AG04450 (cell line): ENCODE measurements around the gene ADGRF3. TPM values are rescaled to one million over a fixed set of nuclear protein-coding genes. Genes with fewer than 3 reads are reported as not detected.

Experiments used
- CTCF ChIA-PET: fragments of 300-600, 350-600 bp; formaldehyde crosslinking; extraction: SDS; loops from one replicate; lab custom pipeline; 2022; ENCODE audit warnings: antibody characterized with exemption, inconsistent platforms; lab: Charles Lee
- POLR2A ChIA-PET: fragments of 350-600 bp; formaldehyde crosslinking; extraction: SDS; loops from one replicate; lab custom pipeline; 2021; ENCODE audit warnings: antibody characterized with exemption, inconsistent platforms; lab: Yijun Ruan, JAX
- DNase-seq: peaks from one replicate; pipeline ENCODE4 v3.0.0-alpha.2; 2011; ENCODE audit warnings: low read depth, low spot score
- H3K27ac ChIP-seq: one replicate; pipeline ENCODE4 v1.5.1; 2012; ENCODE audit warnings: low read depth, low read length, control low read depth
- H3K27me3 ChIP-seq: one replicate; pipeline ENCODE4 v1.6.0; 2012; ENCODE audit warnings: low read length; ENCODE audit not compliant: control insufficient read depth, insufficient read depth
- H3K4me3 ChIP-seq: 2 replicates; pipeline ENCODE4 v1.5.1; 2011; ENCODE audit warnings: mild to moderate bottlenecking, low read depth, low read length, control low read depth
- H3K9me3 ChIP-seq: 2 replicates; pipeline ENCODE4 v1.5.1; 2012; ENCODE audit warnings: low read length; ENCODE audit not compliant: control insufficient read depth, insufficient read depth
- polyA plus RNA-seq: library from polyadenylated mRNA; depleted of rRNA; stranded (reverse); fragments of >200 nt; gene quantifications from 2 replicates; pipeline ENCODE4 v1.2.3, GENCODE V29; 2011
- TF ChIP-seq, protein P1 (sequence below): IDR thresholded peaks from 2 replicates; pipeline ENCODE4 v1.5.1; 2011; ENCODE audit warnings: low read depth, low read length, control low read depth, inconsistent platforms

ADGRF3 gene
- polyA plus RNA-seq, 1 experiment = not detected

DNA sequence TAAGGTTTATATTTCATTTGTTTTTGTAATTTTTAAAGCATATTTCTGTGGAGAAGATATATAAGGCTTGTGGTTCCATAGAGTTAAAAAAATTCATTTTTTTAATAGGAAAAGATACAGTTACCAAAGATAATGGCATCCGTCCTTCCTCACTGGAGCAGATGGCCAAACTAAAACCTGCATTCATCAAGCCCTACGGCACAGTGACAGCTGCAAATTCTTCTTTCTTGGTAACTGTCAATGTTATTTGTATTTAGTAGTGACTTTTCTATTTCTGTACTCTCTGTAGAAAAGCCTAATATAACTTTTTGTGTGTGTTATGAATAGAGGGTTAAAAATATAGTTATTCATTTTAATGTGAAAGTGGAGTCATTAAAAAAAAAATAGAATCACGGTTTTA is 66.7 kb downstream of the ADGRF3 start:
- POLR2A ChIA-PET = no interaction called here
- no peak overlapping the region for H3K4me3 ChIP-seq
- TF ChIP-seq, protein P1, sequence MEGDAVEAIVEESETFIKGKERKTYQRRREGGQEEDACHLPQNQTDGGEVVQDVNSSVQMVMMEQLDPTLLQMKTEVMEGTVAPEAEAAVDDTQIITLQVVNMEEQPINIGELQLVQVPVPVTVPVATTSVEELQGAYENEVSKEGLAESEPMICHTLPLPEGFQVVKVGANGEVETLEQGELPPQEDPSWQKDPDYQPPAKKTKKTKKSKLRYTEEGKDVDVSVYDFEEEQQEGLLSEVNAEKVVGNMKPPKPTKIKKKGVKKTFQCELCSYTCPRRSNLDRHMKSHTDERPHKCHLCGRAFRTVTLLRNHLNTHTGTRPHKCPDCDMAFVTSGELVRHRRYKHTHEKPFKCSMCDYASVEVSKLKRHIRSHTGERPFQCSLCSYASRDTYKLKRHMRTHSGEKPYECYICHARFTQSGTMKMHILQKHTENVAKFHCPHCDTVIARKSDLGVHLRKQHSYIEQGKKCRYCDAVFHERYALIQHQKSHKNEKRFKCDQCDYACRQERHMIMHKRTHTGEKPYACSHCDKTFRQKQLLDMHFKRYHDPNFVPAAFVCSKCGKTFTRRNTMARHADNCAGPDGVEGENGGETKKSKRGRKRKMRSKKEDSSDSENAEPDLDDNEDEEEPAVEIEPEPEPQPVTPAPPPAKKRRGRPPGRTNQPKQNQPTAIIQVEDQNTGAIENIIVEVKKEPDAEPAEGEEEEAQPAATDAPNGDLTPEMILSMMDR = no peak
- H3K27ac ChIP-seq = no peak overlapping the region
- DNase-seq = no peak
- H3K9me3 ChIP-seq = no peaks in the 10 kb centered on the region
- no peaks in the 10 kb centered on the region for H3K27me3 ChIP-seq
- CTCF ChIA-PET = no interaction called here

DNA sequence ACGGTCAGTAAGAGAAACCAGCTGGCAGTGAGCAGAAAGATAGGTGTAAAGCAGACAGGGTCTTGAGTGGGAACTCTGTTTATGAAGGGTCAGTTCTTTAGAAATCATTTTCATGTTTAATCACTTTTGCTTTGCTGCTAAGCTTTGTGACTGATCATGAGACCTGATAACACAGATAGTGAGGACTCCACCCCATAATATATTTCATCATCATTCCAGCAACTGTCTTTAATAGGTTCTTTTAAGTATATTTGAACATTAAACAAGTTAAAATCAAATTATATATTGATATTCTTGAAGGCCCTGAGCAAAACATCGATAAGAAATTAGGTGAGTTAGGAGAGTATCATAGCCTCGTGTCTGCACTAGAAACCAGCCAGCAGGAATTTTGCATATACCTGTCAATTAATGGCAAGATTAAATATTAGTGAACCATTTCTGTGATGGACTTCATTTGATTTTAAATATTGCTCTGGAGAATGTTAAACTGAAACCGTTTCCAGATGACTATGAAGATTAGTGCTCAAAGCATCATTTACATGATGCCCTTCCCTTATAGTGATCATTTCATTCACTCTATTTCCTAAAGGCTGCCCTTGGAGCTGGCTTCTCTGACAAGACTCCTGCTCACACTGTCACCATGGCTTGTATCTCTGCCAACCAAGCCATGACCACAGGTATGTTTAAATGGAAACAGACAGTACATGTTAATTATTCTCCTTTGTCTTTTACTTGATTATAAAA is 69.9 kb downstream of the ADGRF3 start:
- H3K27ac ChIP-seq = no peak overlapping the region
- H3K27me3 ChIP-seq = no peaks in the 10 kb centered on the region
- POLR2A ChIA-PET = interaction anchor here (0.7 kb wide), 1 partner anchor 92 kb away, joined by 4 read pairs; no protein-coding TSS in a partner anchor
- CTCF ChIA-PET = no interaction called here
- no peak for DNase-seq
- H3K4me3 ChIP-seq = no peak overlapping the region
- TF ChIP-seq, protein P1 = no peak
- no peaks in the 10 kb centered on the region for H3K9me3 ChIP-seq

DNA sequence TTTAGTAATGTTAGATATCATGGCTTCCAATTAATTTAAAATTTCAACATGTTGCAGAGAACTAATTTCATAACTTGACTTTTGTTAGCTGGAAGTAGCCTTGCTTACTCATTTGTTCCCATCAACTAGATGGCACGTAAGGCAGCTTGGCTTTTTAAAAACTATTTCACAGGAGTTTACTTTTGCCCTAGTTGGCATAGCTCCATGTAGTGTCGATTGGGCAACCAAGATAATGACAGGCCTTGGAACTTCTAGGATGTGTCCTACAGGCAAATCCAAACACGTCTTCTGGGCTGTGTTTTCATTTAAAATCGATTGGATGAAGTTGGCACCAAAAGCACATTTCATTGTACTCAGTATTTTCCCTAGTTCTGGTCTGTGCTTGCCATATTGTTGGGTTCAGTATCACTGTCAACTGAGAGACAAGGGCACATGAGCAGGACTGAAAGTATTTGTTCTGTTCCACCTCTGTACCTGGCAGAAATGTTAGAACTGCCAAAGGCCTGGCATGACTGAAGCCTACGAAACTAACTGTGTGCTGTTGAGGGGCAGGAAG is 72.5 kb downstream of the ADGRF3 start:
- DNase-seq = peak; percentile 52
- POLR2A ChIA-PET = no interaction called here
- TF ChIP-seq, protein P1 = no peak
- H3K9me3 ChIP-seq = no peaks in the 10 kb centered on the region
- peak overlapping the region; percentile 42 for H3K27ac ChIP-seq
- H3K4me3 ChIP-seq = no peak overlapping the region
- H3K27me3 ChIP-seq = no peaks in the 10 kb centered on the region
- CTCF ChIA-PET = interaction anchor here (1.3 kb wide), 1 partner anchor 90 kb away, joined by 3 read pairs; no protein-coding TSS in a partner anchor

DNA sequence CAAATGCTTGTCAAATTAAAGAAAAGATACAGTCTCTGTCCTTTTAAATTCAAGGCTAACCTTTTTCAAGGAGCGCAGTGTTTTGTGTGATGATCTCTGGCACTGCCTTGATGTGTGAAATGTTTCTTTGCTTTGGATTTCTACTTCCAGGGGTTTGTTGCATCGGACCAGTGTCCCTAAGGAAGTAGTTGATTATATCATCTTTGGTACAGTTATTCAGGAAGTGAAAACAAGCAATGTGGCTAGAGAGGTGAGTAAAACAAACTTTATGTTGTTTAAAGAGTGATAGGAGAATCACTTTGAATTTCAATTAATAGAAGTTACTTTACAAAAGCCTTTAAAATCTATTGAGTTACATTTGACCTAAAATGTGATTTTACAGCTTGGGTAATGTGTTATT is 73.1 kb downstream of the ADGRF3 start:
- ChIA-PET CTCF (no interaction called here), POLR2A (no interaction called here)
- H3K27me3 ChIP-seq = no peaks in the 10 kb centered on the region
- no peak overlapping the region for H3K27ac ChIP-seq
- no peak overlapping the region for H3K4me3 ChIP-seq
- TF ChIP-seq, protein P1 = no peak
- no peaks in the 10 kb centered on the region for H3K9me3 ChIP-seq
- no peak for DNase-seq

DNA sequence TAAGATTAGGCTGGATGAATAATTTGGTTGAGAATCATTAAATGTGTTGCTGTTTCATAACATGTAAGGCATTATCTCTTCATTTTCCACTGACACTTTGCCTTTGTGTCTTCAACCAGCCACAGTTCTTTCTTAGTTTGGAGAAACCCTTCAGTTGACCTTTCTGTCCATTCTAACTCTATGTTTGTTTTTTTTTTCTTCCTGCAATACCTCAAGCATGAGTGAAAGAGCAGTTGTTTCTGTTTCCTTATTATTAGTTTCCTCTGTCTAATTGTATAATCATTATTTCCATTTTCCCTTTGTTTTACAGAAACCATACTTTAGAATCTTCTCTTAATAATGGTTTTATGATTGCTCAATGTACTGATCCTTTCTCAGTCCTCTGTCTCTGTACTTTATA is 76.2 kb downstream of the ADGRF3 start:
- Histone ChIP-seq H3K27me3 (no peaks in the 10 kb centered on the region), H3K4me3 (no peak overlapping the region), H3K27ac (no peak overlapping the region), H3K9me3 (no peaks in the 10 kb centered on the region)
- DNase-seq = no peak
- ChIA-PET POLR2A (interaction anchor here (0.7 kb wide), 1 partner anchor 695 kb away, joined by 4 read pairs; no protein-coding TSS in a partner anchor), CTCF (interaction anchor here (0.6 kb wide), 1 partner anchor 23 kb away, joined by 3 read pairs; no protein-coding TSS in a partner anchor)
- TF ChIP-seq, protein P1 = no peak
